ENCODE measurements around the gene OR6C3.
"Not testable (repeated sequence)": the region's sequence is repeated elsewhere in the genome, so short reads cannot be mapped to it uniquely, and the experiment has no call there.

OR6C3 gene

DNA sequence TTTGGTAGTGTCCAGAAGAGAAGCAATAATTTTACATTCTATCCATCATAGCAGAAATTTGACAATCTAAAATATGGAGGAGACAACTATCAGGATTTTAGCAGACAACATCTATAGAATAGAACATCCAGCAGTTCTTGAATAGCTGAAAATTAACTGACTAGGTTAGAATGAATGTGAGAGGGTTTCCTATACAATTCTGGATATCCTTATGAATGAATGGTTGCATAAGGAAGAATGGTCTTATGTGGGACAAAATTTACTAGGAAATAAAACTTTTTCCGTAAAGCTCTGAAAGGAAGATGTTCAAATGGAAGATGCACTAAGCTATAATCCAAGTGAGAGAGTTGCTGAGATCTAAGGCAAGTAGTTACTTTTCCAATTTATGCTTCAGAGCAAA lies at the start of gene OR6C3:
TSS of gene OR6C3 (plus strand) at position 301 of the 400 bp plus-strand sequence. CDS start 955 bp downstream, outside the sequence.
- no peak for DNase-seq

DNA sequence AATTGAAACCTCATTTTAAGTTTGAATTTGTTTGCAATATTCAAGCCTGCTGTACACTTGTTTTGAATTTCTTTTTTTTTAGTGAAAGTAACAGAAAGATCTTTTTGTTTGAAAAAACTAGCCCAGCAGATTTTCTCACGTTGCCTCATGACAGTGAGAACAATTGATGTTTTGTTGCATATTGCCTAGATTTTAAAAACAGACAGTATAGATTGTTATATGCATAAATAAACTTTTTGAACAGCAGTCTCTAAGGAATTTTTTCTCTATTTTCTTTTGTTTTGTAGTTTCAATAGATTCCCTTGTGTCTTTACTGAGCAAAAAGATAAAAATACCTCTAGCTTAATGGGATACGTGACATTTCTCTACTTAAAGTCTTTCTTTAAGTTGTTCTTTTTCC lies 49.6 kb upstream of the OR6C3 start:
- DNase-seq: no peak

DNA sequence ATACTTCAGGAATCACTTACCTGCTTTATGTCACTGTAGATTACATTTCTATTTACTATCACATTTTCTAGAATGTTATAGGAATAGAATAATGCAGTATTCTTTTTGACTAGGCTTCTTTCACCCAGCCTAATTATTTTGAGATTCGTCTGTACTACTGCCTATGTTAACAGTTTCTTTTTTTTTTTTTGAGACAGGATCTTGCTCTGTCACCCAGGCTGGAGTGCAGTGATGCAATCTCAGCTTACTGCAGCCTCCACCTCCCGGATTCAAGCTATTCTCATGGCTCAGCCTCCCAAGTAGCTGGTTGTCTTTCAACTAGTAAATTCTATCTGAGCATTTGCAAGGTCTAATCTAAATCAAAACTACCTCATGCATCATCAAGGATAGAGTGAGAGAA lies 40.5 kb upstream of the OR6C3 start:
- DNase-seq: no peak

DNA sequence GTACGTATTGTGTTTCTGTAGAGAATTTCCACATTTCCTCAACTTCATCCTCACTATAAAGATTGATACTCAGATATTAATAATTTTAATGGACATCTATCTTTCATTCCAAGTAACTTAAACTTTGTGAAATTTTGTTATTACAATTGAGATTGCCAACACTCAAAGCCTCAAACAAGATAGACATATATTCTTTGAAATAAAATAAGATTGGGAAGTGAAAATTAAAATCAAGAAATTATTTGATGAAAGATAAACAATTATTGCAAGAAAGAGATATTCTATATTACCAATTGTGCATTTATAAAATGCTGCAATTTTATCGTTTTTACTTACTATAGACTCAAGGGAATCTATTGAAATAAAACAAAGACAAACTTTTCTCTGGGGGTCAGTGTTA lies 34.1 kb upstream of the OR6C3 start, which contains the start of gene OR6C6:
TSS of gene OR6C6 (minus strand) at position 101 of the 400 bp plus-strand sequence. CDS start 1,337 bp downstream, outside the sequence.
- DNase-seq: no peak

DNA sequence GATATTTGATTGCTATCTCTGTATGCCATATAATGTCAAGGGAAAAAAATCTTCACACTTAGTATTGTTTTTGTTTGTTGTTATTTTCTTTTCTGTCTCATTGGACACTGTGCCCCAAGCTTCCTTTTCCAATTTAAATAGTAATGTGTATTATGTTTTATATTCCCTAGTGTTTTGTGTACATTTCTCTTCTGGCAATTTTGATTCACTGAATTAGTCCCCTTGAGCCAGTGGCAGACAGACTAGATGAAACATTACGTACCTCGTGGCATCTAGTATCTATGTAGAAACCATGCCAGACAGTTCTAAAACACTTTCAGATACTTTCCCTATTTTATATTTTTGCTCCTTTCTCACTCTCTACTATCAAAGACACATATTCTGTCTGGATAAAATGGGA lies 16.5 kb upstream of the OR6C3 start, which contains the start of gene OR6C1:
TSS of gene OR6C1 (plus strand) at position 301 of the 400 bp plus-strand sequence. CDS start 6,257 bp downstream, outside the sequence.
- no peak for DNase-seq

DNA sequence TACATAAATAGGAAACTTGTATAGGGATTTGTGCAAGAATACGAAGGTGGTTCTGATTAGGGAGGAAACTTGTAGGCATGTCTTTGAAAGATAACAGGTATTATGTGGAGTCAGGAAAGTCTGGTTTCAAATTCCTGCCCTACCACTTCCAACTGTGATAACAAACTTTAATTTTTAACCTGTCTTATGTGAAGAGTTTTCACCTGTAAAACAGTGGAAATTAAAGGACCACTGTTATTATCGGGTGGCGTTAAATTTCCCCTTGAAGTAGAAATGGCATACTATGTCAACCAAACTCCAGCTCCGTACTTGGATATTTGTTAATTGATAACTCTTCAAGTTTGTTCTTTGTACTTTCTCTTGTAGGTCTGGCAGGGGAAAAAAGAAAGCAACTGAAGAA lies 10.3 kb upstream of the OR6C3 start:
- DNase-seq: no peak

DNA sequence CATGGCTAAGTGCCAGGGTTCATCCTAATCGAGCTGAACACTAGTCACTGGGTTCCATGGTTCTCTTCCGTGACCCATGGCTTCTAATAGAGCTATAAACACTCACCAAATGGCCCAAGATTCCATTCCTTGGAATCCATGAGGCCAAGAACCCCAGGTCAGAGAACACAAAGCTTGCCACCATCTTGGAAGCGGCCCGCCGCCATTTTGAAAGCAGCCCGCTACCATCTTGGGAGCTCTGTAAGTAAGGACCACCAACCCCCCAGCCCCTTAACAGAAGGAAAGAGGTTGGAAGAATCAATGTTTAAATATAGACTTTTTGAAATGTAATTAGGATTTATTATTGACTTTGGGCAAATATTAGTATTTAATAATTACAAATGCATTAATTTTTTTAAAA lies 4.7 kb upstream of the OR6C3 start:
- not testable (repeated sequence) for DNase-seq

DNA sequence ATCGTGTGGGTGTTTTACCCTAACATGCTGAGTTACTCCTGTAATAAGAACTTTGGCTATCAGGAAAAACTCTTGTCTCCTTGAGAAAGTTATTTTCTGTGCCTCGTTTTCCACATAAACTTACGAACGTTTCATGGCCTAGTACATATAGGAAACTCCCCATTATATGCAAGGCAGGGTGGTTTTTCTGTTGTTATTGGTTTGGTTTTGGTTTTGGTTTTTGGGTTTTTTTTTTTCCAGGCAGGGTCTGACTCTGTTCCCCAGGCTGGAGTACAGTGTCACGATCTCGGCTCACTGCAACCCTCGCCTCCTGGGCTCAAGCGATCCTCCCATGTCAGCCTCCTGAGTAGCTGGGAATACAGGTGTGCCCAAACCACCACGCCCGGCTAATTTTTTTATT lies 5.5 kb downstream of the OR6C3 start:
- DNase-seq: no peak

DNA sequence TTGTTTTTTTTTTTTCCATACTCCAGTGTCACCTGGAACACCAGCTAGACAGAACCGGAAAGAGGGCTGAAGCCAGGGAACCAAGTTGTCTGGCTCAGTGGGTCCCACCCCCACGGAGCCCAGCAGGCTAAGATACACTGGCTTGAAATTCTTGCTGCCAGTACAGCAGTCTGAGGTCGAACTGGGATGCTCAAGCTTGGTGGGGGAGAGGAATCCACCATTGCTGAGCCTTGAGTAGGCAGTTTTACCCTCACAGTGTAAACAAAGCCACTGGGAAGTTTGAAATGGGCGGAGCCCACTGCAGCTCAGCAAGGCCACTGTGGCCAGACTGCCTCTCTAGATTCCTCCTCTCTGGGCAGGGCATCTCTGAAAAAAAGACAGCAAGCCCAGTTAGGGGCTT lies 24.8 kb downstream of the OR6C3 start:
- DNase-seq: not testable (repeated sequence)

DNA sequence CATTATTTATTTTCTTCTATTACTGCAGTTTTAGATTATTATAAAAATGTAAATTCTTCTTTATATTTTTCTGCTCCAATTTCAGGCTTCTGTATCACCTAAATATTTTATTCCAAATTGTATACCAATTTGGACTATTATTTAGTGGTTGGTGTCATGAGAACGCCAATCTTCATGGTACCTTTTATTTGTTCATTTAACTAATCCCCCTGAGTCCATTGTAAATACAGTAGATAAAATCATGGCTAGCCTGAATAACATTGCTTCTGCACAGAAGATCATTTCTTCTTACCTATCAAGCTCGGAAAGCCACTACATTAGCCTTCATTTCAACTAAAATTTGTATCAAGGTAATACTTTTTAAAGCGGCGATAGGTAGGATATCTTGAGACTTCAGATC lies 32.1 kb downstream of the OR6C3 start, which contains the start of gene OR6C75:
TSS of gene OR6C75 (plus strand) at position 301 of the 400 bp plus-strand sequence. CDS start 2,136 bp downstream, outside the sequence.
- no peak for DNase-seq

DNA sequence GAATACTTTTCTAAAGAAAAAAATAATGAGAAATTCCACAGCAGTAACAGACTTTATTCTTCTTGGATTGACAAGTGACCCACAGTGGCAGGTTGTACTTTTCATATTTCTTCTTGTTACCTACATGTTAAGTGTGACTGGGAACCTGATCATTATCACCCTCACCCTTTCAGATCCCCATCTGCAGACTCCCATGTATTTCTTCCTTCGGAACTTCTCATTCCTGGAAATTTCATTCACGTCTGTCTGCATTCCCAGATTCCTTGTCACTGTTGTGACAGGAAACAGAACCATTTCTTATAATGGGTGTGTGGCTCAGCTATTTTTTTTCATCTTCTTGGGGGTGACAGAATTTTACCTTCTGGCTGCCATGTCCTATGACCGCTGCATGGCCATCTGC lies 34.5 kb downstream of the OR6C3 start:
- no peak for DNase-seq

DNA sequence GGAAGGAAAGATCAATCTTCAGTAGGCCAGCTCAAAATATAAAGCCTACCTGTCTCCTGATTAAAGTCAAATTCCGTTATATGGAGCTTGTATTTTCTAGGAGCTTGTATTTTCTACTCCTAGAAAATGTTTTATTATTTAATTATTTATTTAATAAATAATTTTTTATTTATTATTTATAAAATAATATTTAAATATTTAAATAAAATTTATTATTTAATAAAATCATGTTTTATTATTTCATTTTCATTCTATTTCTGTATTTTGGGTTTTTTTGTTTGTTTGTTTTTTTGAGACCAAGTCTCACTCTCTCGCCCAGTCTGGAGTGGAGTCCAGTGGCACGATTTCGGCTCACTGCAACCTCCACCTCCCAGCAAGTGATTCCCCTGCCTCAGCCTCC lies 42.0 kb downstream of the OR6C3 start:
- no peak for DNase-seq
